ENCODE measurements around the gene PRKCI.

DNA sequence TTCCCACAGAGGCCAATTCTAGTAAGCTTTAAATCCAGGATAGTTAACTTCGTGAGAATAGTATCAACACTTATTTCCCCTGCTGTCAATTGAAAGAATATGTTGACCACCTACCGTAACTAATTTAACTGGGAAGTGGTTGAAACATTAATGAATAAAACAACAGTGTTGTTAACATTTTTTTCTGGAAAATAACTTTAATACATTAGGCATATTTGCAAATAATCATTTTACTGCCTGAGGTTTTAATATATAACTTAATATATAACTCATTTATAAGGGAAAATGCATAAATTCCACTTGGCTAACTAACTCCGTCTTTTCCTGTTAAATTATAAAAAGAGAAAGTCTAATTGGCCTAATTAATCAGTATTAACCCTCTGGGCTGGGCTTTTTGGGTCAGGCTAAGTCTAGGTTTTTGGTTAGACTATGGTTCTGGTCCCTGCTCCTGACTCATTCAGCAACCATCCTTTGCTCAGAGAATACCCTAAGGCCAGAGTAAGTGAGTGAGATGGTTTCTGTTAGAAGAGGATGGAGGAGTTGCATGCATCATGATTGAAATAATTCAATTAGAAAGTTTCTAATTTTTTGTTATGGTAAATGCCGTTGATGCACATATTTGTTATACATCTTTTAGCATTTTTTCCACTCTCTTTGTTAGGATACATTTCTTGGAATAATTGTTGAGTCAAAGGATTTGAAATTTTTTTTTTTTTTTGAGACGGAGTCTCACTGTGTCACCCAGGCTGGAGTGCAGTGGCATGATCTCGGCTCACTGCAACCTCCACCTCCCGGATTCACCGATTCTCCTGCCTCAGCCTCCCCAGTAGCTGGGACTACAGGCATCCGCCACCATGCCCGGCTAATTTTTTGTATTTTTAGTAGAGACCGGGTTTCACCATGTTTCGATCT lies 124.5 kb downstream of the PRKCI start:
- TF ChIP-seq, protein P1, sequence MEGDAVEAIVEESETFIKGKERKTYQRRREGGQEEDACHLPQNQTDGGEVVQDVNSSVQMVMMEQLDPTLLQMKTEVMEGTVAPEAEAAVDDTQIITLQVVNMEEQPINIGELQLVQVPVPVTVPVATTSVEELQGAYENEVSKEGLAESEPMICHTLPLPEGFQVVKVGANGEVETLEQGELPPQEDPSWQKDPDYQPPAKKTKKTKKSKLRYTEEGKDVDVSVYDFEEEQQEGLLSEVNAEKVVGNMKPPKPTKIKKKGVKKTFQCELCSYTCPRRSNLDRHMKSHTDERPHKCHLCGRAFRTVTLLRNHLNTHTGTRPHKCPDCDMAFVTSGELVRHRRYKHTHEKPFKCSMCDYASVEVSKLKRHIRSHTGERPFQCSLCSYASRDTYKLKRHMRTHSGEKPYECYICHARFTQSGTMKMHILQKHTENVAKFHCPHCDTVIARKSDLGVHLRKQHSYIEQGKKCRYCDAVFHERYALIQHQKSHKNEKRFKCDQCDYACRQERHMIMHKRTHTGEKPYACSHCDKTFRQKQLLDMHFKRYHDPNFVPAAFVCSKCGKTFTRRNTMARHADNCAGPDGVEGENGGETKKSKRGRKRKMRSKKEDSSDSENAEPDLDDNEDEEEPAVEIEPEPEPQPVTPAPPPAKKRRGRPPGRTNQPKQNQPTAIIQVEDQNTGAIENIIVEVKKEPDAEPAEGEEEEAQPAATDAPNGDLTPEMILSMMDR (IDR thresholded peaks at IDR 0.05; ENCODE audit: borderline replicate concordance, extremely low read depth, low read length, poor library complexity, severe bottlenecking): no peak
- TF ChIP-seq EZH2 (IDR thresholded peaks at IDR 0.05; ENCODE audit: borderline replicate concordance, low read depth, low read length, severe bottlenecking): no peak

Measured in DND-41 (cell line).